Activated naive CD4-positive, alpha-beta T cell treated with anti-CD3 and anti-CD28 coated beads, Interleukin-2, amount 50 U/mL, for 72 hours (primary cell): ENCODE measurements around the gene COQ10B. TPM values are rescaled to one million over a fixed set of nuclear protein-coding genes. Genes with fewer than 3 reads are reported as not detected.

Experiments
- ATAC-seq, 2 donors: fragments of 150-1000 bp; cut with Tn5 transposase; 2 replicates each; pipeline ENCODE4 v1.10.0; 2021; ENCODE audit warnings: mild to moderate bottlenecking in 2 of 2, moderate library complexity in 2 of 2
- DNase-seq, 2 donors: peaks; one replicate each; pipeline ENCODE4 v3.0.0; 2021 to 2022; ENCODE audit warnings: low spot score in 2 of 2
- H3K27ac Mint-ChIP-seq, 2 donors: one replicate each; pipeline ENCODE4 v1.8.0; 2022; ENCODE audit warnings: mild to moderate bottlenecking in 2 of 2, mixed read lengths in 2 of 2
- H3K36me3 Mint-ChIP-seq, 2 donors: one replicate each; pipeline ENCODE4 v1.8.0; 2022; ENCODE audit warnings: mixed read lengths in 2 of 2
- H3K9me3 Mint-ChIP-seq, 2 donors: one replicate each; pipeline ENCODE4 v1.8.0; 2022; ENCODE audit warnings: mixed read lengths in 2 of 2
- total RNA-seq, 2 donors: library from RNA; stranded (reverse); gene quantifications; one replicate each; pipeline ENCODE4 v1.2.3, GENCODE V29; 2022

The COQ10B gene
- total RNA-seq, 2 donors from 2014 or later: 12.6 to 48.6 TPM

- Mint-ChIP-seq H3K36me3 (peaks cover 19 to 75% of the 10 kb centered on the region in 2 donors), H3K9me3 (peaks cover 0 to 9% of the 10 kb centered on the region in 2 donors), H3K27ac (no peak overlapping the region)
- no peak for ATAC-seq
- no peak for DNase-seq
Measured at GRCh38 chr2:197486175-197486574, 32.8 kb downstream of the COQ10B start.

- peaks cover 26 to 82% of the 10 kb centered on the region in 2 donors for H3K36me3 Mint-ChIP-seq
- no peak for ATAC-seq
- peaks cover 0 to 9% of the 10 kb centered on the region in 2 donors for H3K9me3 Mint-ChIP-seq
- DNase-seq: no peak
- H3K27ac Mint-ChIP-seq: no peak overlapping the region
Measured at GRCh38 chr2:197487385-197487784, 34.0 kb downstream of the COQ10B start.

- Mint-ChIP-seq H3K27ac (peak overlapping the region; percentile 59 to 96), H3K36me3 (peaks cover 60 to 72% of the 10 kb centered on the region in 2 donors), H3K9me3 (no peaks in the 10 kb centered on the region)
- DNase-seq (no peak), ATAC-seq (no peak)
Measured at GRCh38 chr2:197495433-197496134, 42.2 kb downstream of the COQ10B start.

GRCh38 chr2:197496695-197497094, 43.3 kb downstream of the COQ10B start:
- DNase-seq (no peak), ATAC-seq (no peak)
- Mint-ChIP-seq H3K36me3 (peaks cover 64 to 72% of the 10 kb centered on the region in 2 donors), H3K27ac (peak overlapping the region; percentile 59 to 96), H3K9me3 (no peaks in the 10 kb centered on the region)

GRCh38 chr2:197497326-197497725, 44.0 kb downstream of the COQ10B start:
- Mint-ChIP-seq H3K27ac (peak overlapping the region; percentile 96 to 98), H3K9me3 (no peaks in the 10 kb centered on the region), H3K36me3 (peaks cover 69 to 77% of the 10 kb centered on the region in 2 donors)
- DNase-seq (no peak), ATAC-seq (no peak)

- Mint-ChIP-seq H3K9me3 (no peaks in the 10 kb centered on the region), H3K36me3 (peaks cover 67 to 76% of the 10 kb centered on the region in 2 donors), H3K27ac (peak overlapping the region; percentile 96 to 98)
- ATAC-seq: no peak
- no peak for DNase-seq
Measured at GRCh38 chr2:197498235-197498936, 45.0 kb downstream of the COQ10B start.

- peak in 1 of 2 donors; percentile 35 for ATAC-seq
- Mint-ChIP-seq H3K36me3 (peaks cover 73 to 81% of the 10 kb centered on the region in 2 donors), H3K27ac (peak overlapping the region; percentile 96 to 98)
Measured at GRCh38 chr2:197498937-197499593, 45.7 kb downstream of the COQ10B start.

GRCh38 chr2:197499594-197500502, 46.5 kb downstream of the COQ10B start, which contains the start of the genes HSPD1 and HSPE1:
Gene HSPD1 (minus strand): TSS chr2:197499840. CDS start chr2:197498848, 992 bp downstream.
Gene HSPE1 (plus strand): TSS chr2:197500379. CDS start chr2:197500437, 58 bp downstream.
- H3K9me3 Mint-ChIP-seq: no peaks in the 10 kb centered on the region
- H3K27ac Mint-ChIP-seq: peak within 1 kb of the TSS; percentile 96 to 98
- peaks cover 73 to 83% of the 10 kb centered on the region in 2 donors for H3K36me3 Mint-ChIP-seq
- ATAC-seq (peak; percentile 87 to 88), DNase-seq (peak; percentile 94 to 99)

More at GRCh38 chr2:197498937-197499593, 45.7 kb downstream of the COQ10B start:
- H3K9me3 Mint-ChIP-seq: no peaks in the 10 kb centered on the region
- peak; percentile 56 to 80 for DNase-seq

GRCh38 chr2:197500503-197501131, 47.3 kb downstream of the COQ10B start:
- H3K9me3 Mint-ChIP-seq: no peaks in the 10 kb centered on the region
- DNase-seq (no peak), ATAC-seq (peak; percentile 0 to 2)
- H3K27ac Mint-ChIP-seq: peak overlapping the region; percentile 95 to 96
- H3K36me3 Mint-ChIP-seq: peaks cover 71 to 80% of the 10 kb centered on the region in 2 donors

- Mint-ChIP-seq H3K27ac (peak overlapping the region; percentile 95 to 96), H3K9me3 (no peaks in the 10 kb centered on the region), H3K36me3 (peaks cover 55 to 64% of the 10 kb centered on the region in 2 donors)
- ATAC-seq (no peak), DNase-seq (no peak)
Measured at GRCh38 chr2:197502201-197502600, 48.8 kb downstream of the COQ10B start.

- H3K27ac Mint-ChIP-seq: peak overlapping the region; percentile 95 to 96
- peaks cover 50 to 60% of the 10 kb centered on the region in 2 donors for H3K36me3 Mint-ChIP-seq
- no peaks in the 10 kb centered on the region for H3K9me3 Mint-ChIP-seq
- ATAC-seq: no peak
- DNase-seq: no peak
Measured at GRCh38 chr2:197502685-197503084, 49.3 kb downstream of the COQ10B start.

GRCh38 chr2:197504000-197504399, 50.6 kb downstream of the COQ10B start:
- H3K36me3 Mint-ChIP-seq: peaks cover 37 to 46% of the 10 kb centered on the region in 2 donors
- no peak for DNase-seq
- peak overlapping the region in 1 of 2 donors; percentile 84 for H3K27ac Mint-ChIP-seq
- no peaks in the 10 kb centered on the region for H3K9me3 Mint-ChIP-seq
- ATAC-seq: no peak

- Mint-ChIP-seq H3K36me3 (peaks cover 35 to 44% of the 10 kb centered on the region in 2 donors), H3K9me3 (no peaks in the 10 kb centered on the region), H3K27ac (no peak overlapping the region)
- no peak for ATAC-seq
- DNase-seq: no peak
Measured at GRCh38 chr2:197504512-197504911, 51.2 kb downstream of the COQ10B start.

- DNase-seq: no peak
- H3K27ac Mint-ChIP-seq: no peak overlapping the region
- H3K9me3 Mint-ChIP-seq: no peaks in the 10 kb centered on the region
- ATAC-seq: no peak
- peaks cover 19 to 28% of the 10 kb centered on the region in 2 donors for H3K36me3 Mint-ChIP-seq
Measured at GRCh38 chr2:197506658-197507057, 53.3 kb downstream of the COQ10B start.

- H3K9me3 Mint-ChIP-seq: no peaks in the 10 kb centered on the region
- ATAC-seq (no peak), DNase-seq (no peak)
- peaks cover 13 to 15% of the 10 kb centered on the region in 2 donors for H3K36me3 Mint-ChIP-seq
- no peak overlapping the region for H3K27ac Mint-ChIP-seq
Measured at GRCh38 chr2:197513915-197514314, 60.6 kb downstream of the COQ10B start.
